GM21390 (cell line): ENCODE data around the gene RAB39B.

ENCODE experiments used
- ATAC-seq: cut with Tn5 transposase; IDR thresholded peaks from one replicate; pipeline ENCODE4 v1.9.1; 2021; ENCODE audit not compliant: unreplicated experiment

The RAB39B gene

DNA sequence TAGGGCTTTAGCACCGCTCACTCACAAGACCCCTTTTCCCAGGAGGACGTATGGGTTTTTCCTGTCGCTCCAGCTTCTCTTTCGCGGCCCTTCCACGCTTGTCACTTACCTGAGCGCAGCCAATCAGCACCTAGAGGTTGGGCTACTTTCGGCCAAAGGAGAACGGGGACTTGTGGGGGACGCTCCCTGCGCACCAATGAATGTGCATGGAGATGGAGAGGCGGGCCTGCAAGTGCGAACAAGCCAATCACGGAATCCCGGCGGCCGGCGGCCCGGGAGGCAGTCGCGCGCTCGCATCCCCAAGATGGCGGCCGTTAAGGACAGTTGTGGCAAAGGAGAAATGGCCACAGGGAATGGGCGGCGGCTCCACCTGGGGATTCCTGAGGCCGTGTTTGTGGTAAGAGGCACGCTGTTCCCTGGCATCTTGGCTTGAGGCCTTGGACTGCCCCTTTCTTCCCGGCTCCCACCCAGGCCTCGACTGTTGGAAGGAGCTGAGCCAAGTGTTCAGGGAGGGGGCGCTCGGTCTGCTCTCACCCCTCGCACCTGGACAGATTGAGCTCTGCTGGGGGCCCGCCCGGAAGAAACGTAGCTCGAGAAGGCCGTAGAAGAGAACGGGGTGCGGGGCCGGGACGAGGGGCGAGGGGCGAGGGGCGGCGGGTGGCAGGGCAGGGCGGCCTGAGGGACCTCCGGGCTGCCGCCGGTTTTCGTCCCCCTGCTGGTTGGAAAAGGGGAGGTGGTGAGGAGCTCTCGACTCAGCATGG is 47.9 kb downstream of the RAB39B start, which contains the start of gene VBP1:
Gene VBP1 (plus strand): TSS at position 282 of the 761 bp plus-strand sequence. CDS start 23 bp downstream, at position 305.
- ATAC-seq = peak; percentile 95

DNA sequence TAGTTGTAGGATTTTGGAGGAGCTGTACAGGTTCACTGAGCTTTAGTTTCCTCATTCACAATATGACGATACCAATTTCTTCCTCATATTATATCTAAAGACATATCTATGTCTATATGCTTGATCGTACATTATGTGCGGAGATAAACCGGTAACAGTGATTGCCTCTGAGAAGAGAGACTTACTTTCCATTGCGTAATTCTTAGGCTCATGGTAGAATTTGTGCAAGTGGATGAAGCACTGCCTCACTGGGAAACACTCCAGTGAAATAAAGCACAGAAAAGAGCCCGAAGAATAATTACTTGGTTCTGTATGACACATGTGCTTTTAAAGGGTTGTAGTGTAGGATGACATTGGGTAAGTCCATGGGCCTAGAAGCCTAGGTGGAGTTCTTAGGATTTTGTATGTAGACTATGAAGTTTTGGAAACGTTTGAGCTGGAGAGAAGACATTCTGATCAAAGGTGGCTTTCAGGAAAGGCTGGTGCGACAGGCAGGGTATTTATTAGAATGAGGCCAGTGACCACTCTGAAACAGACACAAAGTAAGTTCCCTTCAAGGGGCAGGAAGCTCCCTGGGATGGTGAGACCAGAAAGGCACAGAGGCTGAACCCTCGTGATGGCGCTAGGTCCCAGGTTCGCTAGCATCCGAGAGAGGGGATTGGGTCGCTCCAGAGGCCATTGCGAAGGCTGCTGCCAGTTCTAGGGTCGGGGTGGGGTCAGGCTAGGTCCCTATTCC is 48.7 kb downstream of the RAB39B start:
- peak; percentile 32 for ATAC-seq

DNA sequence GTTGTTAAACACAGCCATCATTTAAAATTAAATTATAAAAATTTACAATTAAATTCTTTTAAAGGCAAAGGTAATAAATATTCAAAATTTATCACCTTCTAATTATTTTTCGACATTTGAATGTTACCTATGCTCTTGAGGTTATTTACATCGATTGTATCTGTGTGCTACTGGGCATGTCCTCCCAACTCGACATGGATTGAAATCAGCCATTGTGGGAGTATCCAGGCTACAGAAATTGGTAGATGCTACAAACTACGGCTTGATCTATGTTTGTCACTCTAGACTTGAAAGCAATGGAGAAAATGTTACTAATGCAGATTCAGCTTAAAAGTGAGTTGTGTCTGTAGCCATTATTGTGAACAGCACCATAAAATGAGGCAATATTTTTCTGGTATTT is 50.6 kb downstream of the RAB39B start:
- no peak for ATAC-seq

GRCh38 chrX:155211208-155211607 is 53.1 kb downstream of the RAB39B start:
- no peak for ATAC-seq
